Measurements from ENCODE around the gene PLBD2.

GRCh38 chr12:113405694-113406093, 47.3 kb downstream of the PLBD2 start:
- no peak for TF ChIP-seq EZH2 (IDR thresholded peaks at IDR 0.05; ENCODE audit: borderline replicate concordance, low read depth, low read length, severe bottlenecking)
- TF ChIP-seq CTCF (IDR thresholded peaks at IDR 0.05; ENCODE audit: borderline replicate concordance, extremely low read depth, low read length, poor library complexity, severe bottlenecking): no peak
